Measurements from ENCODE around the gene LRMDA. TPM values are rescaled to one million over a fixed set of nuclear protein-coding genes. Genes with fewer than 3 reads are reported as not detected.

Gene LRMDA
- total RNA-seq, 4 donors from 2014 or later, result 1.4 to 23.1 (median 3.6) TPM

GRCh38 chr10:75708060-75708459, 276.6 kb downstream of the LRMDA start:
- no peak overlapping the region for H3K4me3 ChIP-seq
- DNase-seq, result no peak
- H3K9me3 ChIP-seq, result no peaks in the 10 kb centered on the region
- H3K36me3 ChIP-seq, result no peaks in the 10 kb centered on the region
- TF ChIP-seq POLR2A (IDR thresholded peaks at IDR 0.05) (no peak), CTCF (IDR thresholded peaks at IDR 0.05) (no peak)
- H3K4me1 ChIP-seq, result no peaks in the 10 kb centered on the region
- no peak overlapping the region for H3K27ac ChIP-seq
- H3K27me3 ChIP-seq, result no peaks in the 10 kb centered on the region

- no peak overlapping the region for H3K27ac ChIP-seq
- H3K9me3 ChIP-seq, result no peaks in the 10 kb centered on the region
- TF ChIP-seq POLR2A (IDR thresholded peaks at IDR 0.05), result no peak
- no peak for DNase-seq
- no peak overlapping the region for H3K4me3 ChIP-seq
- H3K36me3 ChIP-seq, result no peaks in the 10 kb centered on the region
- no peaks in the 10 kb centered on the region for H3K4me1 ChIP-seq
- H3K27me3 ChIP-seq, result no peaks in the 10 kb centered on the region
These were observed 277.8 kb downstream of the LRMDA start for GRCh38 chr10:75709245-75709644.

GRCh38 chr10:75709811-75710210, 278.4 kb downstream of the LRMDA start:
- no peak overlapping the region for H3K27ac ChIP-seq
- TF ChIP-seq POLR2A (IDR thresholded peaks at IDR 0.05), result no peak
- no peak for TF ChIP-seq CTCF (IDR thresholded peaks at IDR 0.05)
- no peaks in the 10 kb centered on the region for H3K36me3 ChIP-seq
- H3K27me3 ChIP-seq, result no peaks in the 10 kb centered on the region
- H3K4me3 ChIP-seq, result no peak overlapping the region
- no peak for DNase-seq
- no peaks in the 10 kb centered on the region for H3K4me1 ChIP-seq
- no peaks in the 10 kb centered on the region for H3K9me3 ChIP-seq

GRCh38 chr10:75712242-75712880, 280.9 kb downstream of the LRMDA start:
- H3K27ac ChIP-seq, result no peak overlapping the region
- H3K36me3 ChIP-seq, result no peaks in the 10 kb centered on the region
- H3K4me3 ChIP-seq, result no peak overlapping the region
- no peaks in the 10 kb centered on the region for H3K27me3 ChIP-seq
- no peak for DNase-seq
- H3K4me1 ChIP-seq, result no peaks in the 10 kb centered on the region
- TF ChIP-seq POLR2A (IDR thresholded peaks at IDR 0.05) (no peak), CTCF (IDR thresholded peaks at IDR 0.05) (no peak)
- no peaks in the 10 kb centered on the region for H3K9me3 ChIP-seq

GRCh38 chr10:75716506-75716905, 285.1 kb downstream of the LRMDA start:
- H3K9me3 ChIP-seq, result no peaks in the 10 kb centered on the region
- TF ChIP-seq POLR2A (IDR thresholded peaks at IDR 0.05), result no peak
- TF ChIP-seq CTCF (IDR thresholded peaks at IDR 0.05), result no peak
- no peak overlapping the region for H3K4me3 ChIP-seq
- DNase-seq, result no peak
- H3K27ac ChIP-seq, result no peak overlapping the region
- no peaks in the 10 kb centered on the region for H3K36me3 ChIP-seq
- H3K27me3 ChIP-seq, result no peaks in the 10 kb centered on the region
- H3K4me1 ChIP-seq, result no peaks in the 10 kb centered on the region

GRCh38 chr10:75717126-75717916, 285.9 kb downstream of the LRMDA start:
- Histone ChIP-seq H3K27ac (no peak overlapping the region), H3K27me3 (no peaks in the 10 kb centered on the region), H3K4me1 (no peaks in the 10 kb centered on the region), H3K9me3 (no peaks in the 10 kb centered on the region), H3K4me3 (no peak overlapping the region), H3K36me3 (no peaks in the 10 kb centered on the region)
- DNase-seq, result no peak
- TF ChIP-seq POLR2A (IDR thresholded peaks at IDR 0.05), result no peak
- TF ChIP-seq CTCF (IDR thresholded peaks at IDR 0.05), result peak in 1 of 6 experiments; percentile 5
